Measurements from ENCODE around the gene GGCX. TPM values are rescaled to one million over a fixed set of nuclear protein-coding genes. Genes with fewer than 3 reads are reported as not detected.

The GGCX gene
- total and polyA plus RNA-seq, 2 of the 4 experiments (the other 2 are of a cell fraction) = 35.0 to 39.4 TPM

DNA sequence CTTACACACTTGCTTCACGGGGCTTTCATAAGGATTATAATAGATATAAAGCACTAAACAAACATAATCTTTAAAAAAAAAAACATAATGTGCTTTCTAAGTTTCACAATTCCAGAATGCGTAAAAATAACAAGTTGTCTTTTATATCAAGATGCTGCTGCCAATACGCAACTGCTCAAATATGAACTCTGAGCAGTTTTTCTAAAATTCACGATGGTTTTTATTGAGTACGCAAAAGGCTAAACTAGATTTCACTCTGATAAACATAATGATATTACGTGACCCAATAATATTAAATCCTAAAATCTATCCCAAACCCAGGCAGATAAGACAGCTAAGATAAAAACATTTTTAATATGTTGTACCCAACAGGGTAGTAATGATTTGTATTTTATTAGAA, 47.0 kb downstream of the GGCX start:
- DNase-seq = no peak
- Histone ChIP-seq H3K36me3 (ENCODE audit: control insufficient read depth, insufficient read depth, low read length) (no peaks in the 10 kb centered on the region), H4K8ac (ENCODE audit: low read depth in 2 of 2, low read length in 2 of 2) (no peak overlapping the region), H3K4ac (ENCODE audit: low read depth, low read length) (no peak overlapping the region), H3K23ac (ENCODE audit: low read depth, low read length) (no peak overlapping the region), H4K91ac (ENCODE audit: insufficient read depth, low read depth, low read length) (no peak overlapping the region), H3K14ac (replicated peaks; ENCODE audit: low read depth, low read length) (no peak overlapping the region), H2AK9ac (replicated peaks; ENCODE audit: low read depth, low read length, poor library complexity) (no peak overlapping the region), H3K9ac (ENCODE audit: low read depth, low read length) (no peak overlapping the region), H2AFZ (replicated peaks; ENCODE audit: low read length, poor library complexity) (no peak overlapping the region), H3K56ac (ENCODE audit: extremely low read depth, insufficient read depth, low read length) (no peak overlapping the region), H2BK120ac (ENCODE audit: low read depth, low read length) (no peak overlapping the region), H2AK5ac (ENCODE audit: low read depth, low read length) (no peak overlapping the region), H3K18ac (ENCODE audit: low read depth, low read length) (no peak overlapping the region), H3K4me2 (ENCODE audit: low read depth, low read length) (no peak overlapping the region), H4K20me1 (ENCODE audit: insufficient read depth, low read length) (no peaks in the 10 kb centered on the region), H3K27me3 (ENCODE audit: control insufficient read depth, insufficient read depth, low read length) (no peaks in the 10 kb centered on the region), H3K4me3 (ENCODE audit: insufficient read depth, low read depth, low read length) (no peak overlapping the region), H3K79me1 (ENCODE audit: low read depth in 1 of 2, low read length in 2 of 2) (no peaks in the 10 kb centered on the region), H3K4me1 (ENCODE audit: control insufficient read depth, insufficient read depth, low read length) (peaks cover 8% of the 10 kb centered on the region), H4K5ac (ENCODE audit: low read depth, low read length) (no peak overlapping the region), H3K9me1 (ENCODE audit: insufficient read depth, low read length) (peaks cover 9% of the 10 kb centered on the region; the same call in 1 of the 2 replicates), H2BK20ac (ENCODE audit: low read depth, low read length) (no peak overlapping the region), H3K9me3 (ENCODE audit: control insufficient read depth, insufficient read depth, low read length) (no peaks in the 10 kb centered on the region), H2BK15ac (ENCODE audit: low read depth, low read length) (no peak overlapping the region), H2BK5ac (ENCODE audit: low read depth, low read length, poor library complexity, severe bottlenecking) (no peak overlapping the region), H3K27ac (ENCODE audit: insufficient read depth, low read length) (no peak overlapping the region)
- ChIA-PET POLR2A (ENCODE audit: unreplicated experiment) (no interaction called here), CTCF (interaction anchor here (1.4 kb wide), 1 partner anchor 25 kb away, joined by 4 read pairs; the partner anchor contains the start of gene MAT2A)
- no peak for ATAC-seq (ENCODE audit: low read depth)
- TF ChIP-seq RAD21 (IDR thresholded peaks at IDR 0.05; ENCODE audit: low read length) (no peak), CHD1 (IDR thresholded peaks at IDR 0.05; ENCODE audit: low read depth, low read length) (no peak), NFE2L2 (IDR thresholded peaks at IDR 0.05; ENCODE audit: low read depth, low read length) (no peak), BHLHE40 (IDR thresholded peaks at IDR 0.05; ENCODE audit: low read depth, low read length) (no peak), MAZ (IDR thresholded peaks at IDR 0.05; ENCODE audit: borderline replicate concordance, low read depth, low read length) (no peak), RFX5 (IDR thresholded peaks at IDR 0.05; ENCODE audit: low read depth, low read length) (no peak), MXI1 (IDR thresholded peaks at IDR 0.05; ENCODE audit: borderline replicate concordance, low read depth, low read length) (no peak), CEBPB (IDR thresholded peaks at IDR 0.05; ENCODE audit: low read depth, low read length) (no peak), MAFK (IDR thresholded peaks at IDR 0.05; ENCODE audit: low read depth, low read length) (no peak), FOS (IDR thresholded peaks at IDR 0.05; ENCODE audit: low read depth, low read length) (no peak), RCOR1 (IDR thresholded peaks at IDR 0.05; ENCODE audit: insufficient replicate concordance, low read length) (no peak)
- TF ChIP-seq, protein P1, sequence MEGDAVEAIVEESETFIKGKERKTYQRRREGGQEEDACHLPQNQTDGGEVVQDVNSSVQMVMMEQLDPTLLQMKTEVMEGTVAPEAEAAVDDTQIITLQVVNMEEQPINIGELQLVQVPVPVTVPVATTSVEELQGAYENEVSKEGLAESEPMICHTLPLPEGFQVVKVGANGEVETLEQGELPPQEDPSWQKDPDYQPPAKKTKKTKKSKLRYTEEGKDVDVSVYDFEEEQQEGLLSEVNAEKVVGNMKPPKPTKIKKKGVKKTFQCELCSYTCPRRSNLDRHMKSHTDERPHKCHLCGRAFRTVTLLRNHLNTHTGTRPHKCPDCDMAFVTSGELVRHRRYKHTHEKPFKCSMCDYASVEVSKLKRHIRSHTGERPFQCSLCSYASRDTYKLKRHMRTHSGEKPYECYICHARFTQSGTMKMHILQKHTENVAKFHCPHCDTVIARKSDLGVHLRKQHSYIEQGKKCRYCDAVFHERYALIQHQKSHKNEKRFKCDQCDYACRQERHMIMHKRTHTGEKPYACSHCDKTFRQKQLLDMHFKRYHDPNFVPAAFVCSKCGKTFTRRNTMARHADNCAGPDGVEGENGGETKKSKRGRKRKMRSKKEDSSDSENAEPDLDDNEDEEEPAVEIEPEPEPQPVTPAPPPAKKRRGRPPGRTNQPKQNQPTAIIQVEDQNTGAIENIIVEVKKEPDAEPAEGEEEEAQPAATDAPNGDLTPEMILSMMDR (conservative IDR thresholded peaks at IDR 0.05; ENCODE audit: low read depth, low read length) = no peak
- TF ChIP-seq, protein P2, sequence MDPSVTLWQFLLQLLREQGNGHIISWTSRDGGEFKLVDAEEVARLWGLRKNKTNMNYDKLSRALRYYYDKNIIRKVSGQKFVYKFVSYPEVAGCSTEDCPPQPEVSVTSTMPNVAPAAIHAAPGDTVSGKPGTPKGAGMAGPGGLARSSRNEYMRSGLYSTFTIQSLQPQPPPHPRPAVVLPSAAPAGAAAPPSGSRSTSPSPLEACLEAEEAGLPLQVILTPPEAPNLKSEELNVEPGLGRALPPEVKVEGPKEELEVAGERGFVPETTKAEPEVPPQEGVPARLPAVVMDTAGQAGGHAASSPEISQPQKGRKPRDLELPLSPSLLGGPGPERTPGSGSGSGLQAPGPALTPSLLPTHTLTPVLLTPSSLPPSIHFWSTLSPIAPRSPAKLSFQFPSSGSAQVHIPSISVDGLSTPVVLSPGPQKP (IDR thresholded peaks at IDR 0.05; ENCODE audit: borderline replicate concordance, low read depth, low read length) = no peak
- no TSS peak for BruUV-seq (replicated peaks)
- dilution Hi-C loops (cut with HindIII; ENCODE audit: low sequenced_read_pairs, unreplicated experiment) = no loop called here
- intact Hi-C loops (cut with micrococcal nuclease) = no loop called here
- in situ Hi-C loops (cut with MboI; ENCODE audit: low sequenced_read_pairs) = no loop called here
- 75% methylated on average over 2 of the region's 6 CpGs; no CpG with 5 or more reads in 1 of the 2 experiments for WGBS, 2 experiments (ENCODE audit: extremely low coverage in 2 of 2, insufficient read length in 1 of 2)

Measured in IMR-90 (cell line).